PFSK-1 (cell line): Measurements from ENCODE around the gene GPR32.
A peak's percentile ranks its signal among the peaks of the same experiment; 100 is the strongest.

Experiments used
- FOXP2 ChIP-seq: optimal IDR thresholded peaks from 2 replicates; pipeline ENCODE3; 2011; ENCODE audit warnings: borderline replicate concordance, control low read depth, inconsistent platforms; ENCODE audit not compliant: insufficient read depth; ENCODE audit errors: extremely low read length, extremely low read depth
- POLR2AphosphoS5 ChIP-seq: IDR thresholded peaks from 2 replicates; pipeline ENCODE4 v1.6.1; 2012; ENCODE audit warnings: low read depth, mild to moderate bottlenecking, control low read depth, low read length, moderate library complexity
- SIN3A ChIP-seq: IDR thresholded peaks from 2 replicates; pipeline ENCODE4 v1.6.1; 2012; ENCODE audit warnings: mild to moderate bottlenecking, low read length, moderate library complexity, borderline replicate concordance; ENCODE audit not compliant: insufficient read depth
- TAF1 ChIP-seq: IDR thresholded peaks from 2 replicates; pipeline ENCODE4 v1.6.1; 2012; ENCODE audit warnings: low read length, control low read depth, borderline replicate concordance; ENCODE audit not compliant: insufficient read depth
- TF ChIP-seq, protein P1 (sequence below), 2 experiments: IDR thresholded peaks; 2 replicates each; pipeline versions ENCODE4 v1.6.1 to v1.8.0; 2011 to 2012; ENCODE audit warnings: low read depth in 2 of 2, low read length in 2 of 2, control low read depth in 1 of 2, inconsistent platforms in 1 of 2, mild to moderate bottlenecking in 1 of 2, moderate library complexity in 1 of 2; ENCODE audit not compliant: insufficient read depth in 1 of 2

GRCh38 chr19:50804420-50805272 is 34.4 kb downstream of the GPR32 start:
- TF ChIP-seq POLR2AphosphoS5, result peak; percentile 97
- TF ChIP-seq, protein P1, sequence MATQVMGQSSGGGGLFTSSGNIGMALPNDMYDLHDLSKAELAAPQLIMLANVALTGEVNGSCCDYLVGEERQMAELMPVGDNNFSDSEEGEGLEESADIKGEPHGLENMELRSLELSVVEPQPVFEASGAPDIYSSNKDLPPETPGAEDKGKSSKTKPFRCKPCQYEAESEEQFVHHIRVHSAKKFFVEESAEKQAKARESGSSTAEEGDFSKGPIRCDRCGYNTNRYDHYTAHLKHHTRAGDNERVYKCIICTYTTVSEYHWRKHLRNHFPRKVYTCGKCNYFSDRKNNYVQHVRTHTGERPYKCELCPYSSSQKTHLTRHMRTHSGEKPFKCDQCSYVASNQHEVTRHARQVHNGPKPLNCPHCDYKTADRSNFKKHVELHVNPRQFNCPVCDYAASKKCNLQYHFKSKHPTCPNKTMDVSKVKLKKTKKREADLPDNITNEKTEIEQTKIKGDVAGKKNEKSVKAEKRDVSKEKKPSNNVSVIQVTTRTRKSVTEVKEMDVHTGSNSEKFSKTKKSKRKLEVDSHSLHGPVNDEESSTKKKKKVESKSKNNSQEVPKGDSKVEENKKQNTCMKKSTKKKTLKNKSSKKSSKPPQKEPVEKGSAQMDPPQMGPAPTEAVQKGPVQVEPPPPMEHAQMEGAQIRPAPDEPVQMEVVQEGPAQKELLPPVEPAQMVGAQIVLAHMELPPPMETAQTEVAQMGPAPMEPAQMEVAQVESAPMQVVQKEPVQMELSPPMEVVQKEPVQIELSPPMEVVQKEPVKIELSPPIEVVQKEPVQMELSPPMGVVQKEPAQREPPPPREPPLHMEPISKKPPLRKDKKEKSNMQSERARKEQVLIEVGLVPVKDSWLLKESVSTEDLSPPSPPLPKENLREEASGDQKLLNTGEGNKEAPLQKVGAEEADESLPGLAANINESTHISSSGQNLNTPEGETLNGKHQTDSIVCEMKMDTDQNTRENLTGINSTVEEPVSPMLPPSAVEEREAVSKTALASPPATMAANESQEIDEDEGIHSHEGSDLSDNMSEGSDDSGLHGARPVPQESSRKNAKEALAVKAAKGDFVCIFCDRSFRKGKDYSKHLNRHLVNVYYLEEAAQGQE (IDR thresholded peaks at IDR 0.05; ENCODE audit: insufficient read depth in 1 of 2, low read depth in 2 of 2, low read length in 2 of 2), result no peak
- peak; percentile 67; the same call in 1 of the 2 replicates for TF ChIP-seq SIN3A
- peak; percentile 95 for TF ChIP-seq TAF1
- no peak for TF ChIP-seq FOXP2
